AG04450 (cell line): ENCODE measurements around the gene RGS4. TPM values are rescaled to one million over a fixed set of nuclear protein-coding genes. Genes with fewer than 3 reads are reported as not detected.

Experiments
- CTCF ChIA-PET: fragments of 300-600, 350-600 bp; formaldehyde crosslinking; extraction: SDS; loops from one replicate; lab custom pipeline; 2022; ENCODE audit warnings: antibody characterized with exemption, inconsistent platforms; lab: Charles Lee
- POLR2A ChIA-PET: fragments of 350-600 bp; formaldehyde crosslinking; extraction: SDS; loops from one replicate; lab custom pipeline; 2021; ENCODE audit warnings: antibody characterized with exemption, inconsistent platforms; lab: Yijun Ruan, JAX
- DNase-seq: peaks from one replicate; pipeline ENCODE4 v3.0.0-alpha.2; 2011; ENCODE audit warnings: low read depth, low spot score
- H3K27ac ChIP-seq: one replicate; pipeline ENCODE4 v1.5.1; 2012; ENCODE audit warnings: low read depth, low read length, control low read depth
- H3K27me3 ChIP-seq: one replicate; pipeline ENCODE4 v1.6.0; 2012; ENCODE audit warnings: low read length; ENCODE audit not compliant: control insufficient read depth, insufficient read depth
- H3K4me3 ChIP-seq: 2 replicates; pipeline ENCODE4 v1.5.1; 2011; ENCODE audit warnings: mild to moderate bottlenecking, low read depth, low read length, control low read depth
- H3K9me3 ChIP-seq: 2 replicates; pipeline ENCODE4 v1.5.1; 2012; ENCODE audit warnings: low read length; ENCODE audit not compliant: control insufficient read depth, insufficient read depth
- polyA plus RNA-seq: library from polyadenylated mRNA; depleted of rRNA; stranded (reverse); fragments of >200 nt; gene quantifications from 2 replicates; pipeline ENCODE4 v1.2.3, GENCODE V29; 2011
- TF ChIP-seq, protein P1 (sequence below): IDR thresholded peaks from 2 replicates; pipeline ENCODE4 v1.5.1; 2011; ENCODE audit warnings: low read depth, low read length, control low read depth, inconsistent platforms

Gene RGS4
- polyA plus RNA-seq, 1 experiment, result 20.2 TPM

DNA sequence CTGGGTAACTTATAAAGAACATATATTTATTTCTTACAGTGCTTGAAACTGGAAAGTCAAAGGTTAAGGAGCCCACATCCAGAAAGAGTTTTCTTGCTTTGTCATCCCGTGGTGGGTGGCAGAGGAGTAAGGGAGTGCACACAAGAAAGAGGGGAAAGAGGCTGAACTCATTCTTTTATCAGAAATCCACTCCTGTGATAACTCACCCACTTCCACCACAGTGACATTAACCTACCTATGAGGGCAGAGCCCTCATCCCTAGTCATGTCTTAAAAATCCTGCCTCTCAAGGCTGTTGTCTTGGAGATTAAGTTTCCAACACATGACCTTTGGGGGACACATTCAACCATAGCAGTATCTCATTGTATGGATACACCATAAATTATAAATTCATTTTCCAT lies 32.5 kb upstream of the RGS4 start:
- CTCF ChIA-PET, result no interaction called here
- DNase-seq, result no peak

GRCh38 chr1:163038928-163039706 lies 30.0 kb upstream of the RGS4 start:
- CTCF ChIA-PET, result interaction anchor here (0.8 to 1.0 kb wide), 2 partner anchors 30 to 32 kb away, joined by 3 read pairs; partner anchors contain the start of gene RGS4
- Histone ChIP-seq H3K4me3 (no peak overlapping the region), H3K27ac (no peak overlapping the region), H3K9me3 (no peaks in the 10 kb centered on the region), H3K27me3 (no peaks in the 10 kb centered on the region)
- DNase-seq, result no peak
- TF ChIP-seq, protein P1, sequence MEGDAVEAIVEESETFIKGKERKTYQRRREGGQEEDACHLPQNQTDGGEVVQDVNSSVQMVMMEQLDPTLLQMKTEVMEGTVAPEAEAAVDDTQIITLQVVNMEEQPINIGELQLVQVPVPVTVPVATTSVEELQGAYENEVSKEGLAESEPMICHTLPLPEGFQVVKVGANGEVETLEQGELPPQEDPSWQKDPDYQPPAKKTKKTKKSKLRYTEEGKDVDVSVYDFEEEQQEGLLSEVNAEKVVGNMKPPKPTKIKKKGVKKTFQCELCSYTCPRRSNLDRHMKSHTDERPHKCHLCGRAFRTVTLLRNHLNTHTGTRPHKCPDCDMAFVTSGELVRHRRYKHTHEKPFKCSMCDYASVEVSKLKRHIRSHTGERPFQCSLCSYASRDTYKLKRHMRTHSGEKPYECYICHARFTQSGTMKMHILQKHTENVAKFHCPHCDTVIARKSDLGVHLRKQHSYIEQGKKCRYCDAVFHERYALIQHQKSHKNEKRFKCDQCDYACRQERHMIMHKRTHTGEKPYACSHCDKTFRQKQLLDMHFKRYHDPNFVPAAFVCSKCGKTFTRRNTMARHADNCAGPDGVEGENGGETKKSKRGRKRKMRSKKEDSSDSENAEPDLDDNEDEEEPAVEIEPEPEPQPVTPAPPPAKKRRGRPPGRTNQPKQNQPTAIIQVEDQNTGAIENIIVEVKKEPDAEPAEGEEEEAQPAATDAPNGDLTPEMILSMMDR, result no peak
- POLR2A ChIA-PET, result no interaction called here

More for the DNA sequence above, 32.5 kb upstream of the RGS4 start:
- TF ChIP-seq, protein P1, result no peak
- POLR2A ChIA-PET, result no interaction called here
- Histone ChIP-seq H3K9me3 (no peaks in the 10 kb centered on the region), H3K27me3 (no peaks in the 10 kb centered on the region), H3K4me3 (no peak overlapping the region), H3K27ac (no peak overlapping the region)

DNA sequence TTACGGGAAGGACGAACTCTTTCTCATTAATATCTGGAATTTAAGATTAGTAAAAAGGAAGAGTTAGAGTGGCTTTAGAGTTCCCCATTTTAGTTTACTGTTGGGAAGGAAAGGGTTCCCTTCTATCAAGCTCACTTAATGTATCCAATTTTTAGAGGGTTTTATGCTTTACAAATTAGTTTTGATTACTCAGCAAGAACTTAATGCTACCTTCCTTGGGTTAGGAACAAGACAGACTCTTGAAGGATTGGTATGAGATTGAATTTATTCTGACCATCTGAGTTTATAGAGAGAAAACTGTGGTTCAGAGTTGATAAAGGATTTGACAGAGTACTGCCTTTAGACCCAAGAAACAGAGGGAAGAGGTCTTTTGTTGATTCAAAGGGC lies 29.5 kb upstream of the RGS4 start:
- Histone ChIP-seq H3K27ac (no peak overlapping the region), H3K27me3 (no peaks in the 10 kb centered on the region), H3K9me3 (no peaks in the 10 kb centered on the region), H3K4me3 (no peak overlapping the region)
- TF ChIP-seq, protein P1, result no peak
- DNase-seq, result no peak
- ChIA-PET CTCF (no interaction called here), POLR2A (no interaction called here)

DNA sequence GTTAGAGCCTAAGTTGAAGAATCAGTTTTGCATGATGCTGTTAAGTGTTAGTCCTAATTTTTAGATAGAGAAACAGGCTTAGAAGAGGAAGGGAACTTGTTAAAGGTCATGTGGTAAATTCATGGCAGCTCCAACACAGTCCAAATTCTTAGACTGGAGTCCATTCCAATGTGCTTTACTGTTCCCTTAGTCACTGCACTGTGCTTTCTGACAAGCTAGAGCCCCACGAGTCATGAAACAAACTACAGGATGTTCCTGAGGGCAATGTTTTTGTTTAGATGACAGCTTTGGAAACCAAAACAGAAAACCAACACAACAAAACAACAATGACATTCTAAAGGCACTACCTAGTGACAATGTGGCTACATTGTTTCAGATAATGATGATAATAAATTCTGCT lies 23.1 kb upstream of the RGS4 start:
- H3K9me3 ChIP-seq, result no peaks in the 10 kb centered on the region
- ChIA-PET CTCF (interaction anchor here (1.2 kb wide), 1 partner anchor 269 kb away, joined by 4 read pairs; no protein-coding TSS in a partner anchor), POLR2A (no interaction called here)
- H3K27me3 ChIP-seq, result no peaks in the 10 kb centered on the region
- no peak overlapping the region for H3K27ac ChIP-seq
- no peak overlapping the region for H3K4me3 ChIP-seq
- no peak for DNase-seq
- TF ChIP-seq, protein P1, result no peak

DNA sequence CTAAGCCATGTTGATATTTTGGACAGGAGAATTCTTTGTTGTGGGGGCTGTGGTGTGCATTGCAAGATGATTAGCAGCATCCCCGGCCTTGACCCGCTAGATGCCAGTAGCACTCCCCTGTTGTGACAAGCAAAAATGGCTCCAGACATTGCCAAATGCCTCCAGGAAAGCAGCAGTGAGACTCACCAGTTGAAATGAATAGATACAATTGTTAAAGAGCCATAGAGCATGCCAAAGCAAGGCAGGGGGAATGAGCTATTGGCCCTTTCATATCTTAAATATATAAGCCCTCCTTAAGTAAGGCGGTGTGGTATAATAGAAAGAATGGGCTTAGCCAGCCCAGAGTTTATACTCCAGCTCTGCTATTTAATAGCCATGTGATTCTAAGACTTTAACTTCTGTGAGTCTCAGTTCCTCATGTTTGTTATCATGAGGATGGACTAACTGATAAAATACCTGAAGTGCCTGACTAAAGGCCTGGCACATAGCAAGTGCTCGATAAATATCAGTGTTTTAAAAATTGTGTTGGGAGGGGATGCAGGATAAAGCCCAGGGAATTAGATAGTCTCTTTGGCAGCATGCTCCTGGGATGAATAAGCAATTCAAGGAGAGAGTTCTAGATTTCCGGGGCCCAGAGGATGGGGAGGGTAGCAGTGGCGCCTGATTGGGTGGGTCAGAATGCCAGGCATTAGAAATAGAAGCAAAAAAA lies 21.1 kb upstream of the RGS4 start:
- ChIA-PET POLR2A (no interaction called here), CTCF (interaction anchor here (0.9 kb wide), 1 partner anchor 195 kb away, joined by 3 read pairs; no protein-coding TSS in a partner anchor)
- Histone ChIP-seq H3K4me3 (no peak overlapping the region), H3K9me3 (no peaks in the 10 kb centered on the region), H3K27ac (no peak overlapping the region), H3K27me3 (no peaks in the 10 kb centered on the region)
- TF ChIP-seq, protein P1, result no peak
- no peak for DNase-seq
